Measurements from ENCODE around the gene SNX20.

Gene SNX20

GRCh38 chr16:50622643-50623369, 58.3 kb downstream of the SNX20 start:
- DNase-seq (ENCODE audit: extremely low read depth, insufficient read length): no peak
- no peaks in the 10 kb centered on the region for H3K36me3 ChIP-seq (ENCODE audit: control insufficient read depth, insufficient read depth, low read length)
- no peak overlapping the region for H3K4me3 ChIP-seq (replicated peaks; ENCODE audit: low read depth, low read length)
- no peak for TF ChIP-seq CTCF (IDR thresholded peaks at IDR 0.05; ENCODE audit: insufficient read depth, low read length, poor library complexity, severe bottlenecking)
- no peaks in the 10 kb centered on the region; the same call in 1 of the 2 replicates for H3K27me3 ChIP-seq (replicated peaks; ENCODE audit: control insufficient read depth, insufficient read depth, low read length)

GRCh38 chr16:50622029-50622428, 59.1 kb downstream of the SNX20 start:
- DNase-seq (ENCODE audit: extremely low read depth, insufficient read length): no peak
- Histone ChIP-seq H3K4me3 (replicated peaks; ENCODE audit: low read depth, low read length) (no peak overlapping the region), H3K36me3 (ENCODE audit: control insufficient read depth, insufficient read depth, low read length) (no peaks in the 10 kb centered on the region), H3K27me3 (replicated peaks; ENCODE audit: control insufficient read depth, insufficient read depth, low read length) (no peaks in the 10 kb centered on the region; the same call in 1 of the 2 replicates)
- no peak for TF ChIP-seq CTCF (IDR thresholded peaks at IDR 0.05; ENCODE audit: insufficient read depth, low read length, poor library complexity, severe bottlenecking)

Data from GM06990 (cell line).